NOMO-1 treated with dmso at 0.1 percent for 144 hours (cell line): ENCODE measurements around the gene ATG14.

Experiments used
- DNase-seq: peaks from one replicate; lab custom pipeline; 2025; ENCODE audit not compliant: unreplicated experiment; lab: John Stamatoyannopoulos, UW

ATG14 gene

GRCh38 chr14:55323910-55324309 is 87.7 kb downstream of the ATG14 start:
- no peak for DNase-seq

- no peak for DNase-seq
Measured at GRCh38 chr14:55318694-55319093, 92.9 kb downstream of the ATG14 start.

- no peak for DNase-seq
Measured at GRCh38 chr14:55317542-55318306, 93.9 kb downstream of the ATG14 start.

GRCh38 chr14:55316564-55316963 is 95.1 kb downstream of the ATG14 start:
- DNase-seq: no peak
